ENCODE results near the gene AICDA. TPM values are rescaled to one million over a fixed set of nuclear protein-coding genes. Genes with fewer than 3 reads are reported as not detected.

Gene AICDA
- total and polyA plus RNA-seq, 10 of the 15 experiments (the other 5 are each of a cell fraction or from before 2014, with no cell fraction given), result 9.4 to 24.9 (median 16.6) TPM

DNA sequence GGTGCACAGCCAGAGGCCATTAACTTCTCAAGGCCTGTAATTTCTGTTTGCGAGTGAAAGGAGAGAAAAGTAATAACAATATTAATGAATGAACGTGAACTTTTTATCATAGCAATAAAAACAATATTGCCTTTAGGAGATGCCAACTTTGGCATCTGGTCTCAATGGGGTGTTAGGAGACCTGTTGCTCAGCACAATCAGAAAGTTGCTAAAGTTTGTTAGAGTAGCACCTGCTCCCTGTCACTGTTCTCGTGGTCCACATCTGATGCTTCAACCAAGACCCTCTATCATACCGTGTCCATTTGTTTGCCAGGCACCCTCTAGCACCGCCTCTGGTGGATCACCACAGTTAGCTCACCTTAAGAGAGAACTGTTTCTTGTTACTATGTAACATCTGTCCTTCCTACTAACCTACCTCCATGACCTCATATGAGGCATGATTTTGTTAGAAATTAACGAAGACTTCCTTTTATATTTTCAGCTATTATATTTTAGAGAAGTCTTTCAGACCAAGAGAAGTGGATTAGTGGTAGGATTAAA, 59.5 kb downstream of the AICDA start (continued):
- TF ChIP-seq, protein P1, sequence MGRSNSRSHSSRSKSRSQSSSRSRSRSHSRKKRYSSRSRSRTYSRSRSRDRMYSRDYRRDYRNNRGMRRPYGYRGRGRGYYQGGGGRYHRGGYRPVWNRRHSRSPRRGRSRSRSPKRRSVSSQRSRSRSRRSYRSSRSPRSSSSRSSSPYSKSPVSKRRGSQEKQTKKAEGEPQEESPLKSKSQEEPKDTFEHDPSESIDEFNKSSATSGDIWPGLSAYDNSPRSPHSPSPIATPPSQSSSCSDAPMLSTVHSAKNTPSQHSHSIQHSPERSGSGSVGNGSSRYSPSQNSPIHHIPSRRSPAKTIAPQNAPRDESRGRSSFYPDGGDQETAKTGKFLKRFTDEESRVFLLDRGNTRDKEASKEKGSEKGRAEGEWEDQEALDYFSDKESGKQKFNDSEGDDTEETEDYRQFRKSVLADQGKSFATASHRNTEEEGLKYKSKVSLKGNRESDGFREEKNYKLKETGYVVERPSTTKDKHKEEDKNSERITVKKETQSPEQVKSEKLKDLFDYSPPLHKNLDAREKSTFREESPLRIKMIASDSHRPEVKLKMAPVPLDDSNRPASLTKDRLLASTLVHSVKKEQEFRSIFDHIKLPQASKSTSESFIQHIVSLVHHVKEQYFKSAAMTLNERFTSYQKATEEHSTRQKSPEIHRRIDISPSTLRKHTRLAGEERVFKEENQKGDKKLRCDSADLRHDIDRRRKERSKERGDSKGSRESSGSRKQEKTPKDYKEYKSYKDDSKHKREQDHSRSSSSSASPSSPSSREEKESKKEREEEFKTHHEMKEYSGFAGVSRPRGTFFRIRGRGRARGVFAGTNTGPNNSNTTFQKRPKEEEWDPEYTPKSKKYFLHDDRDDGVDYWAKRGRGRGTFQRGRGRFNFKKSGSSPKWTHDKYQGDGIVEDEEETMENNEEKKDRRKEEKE (IDR thresholded peaks at IDR 0.05), result no peak
- no peak for TF ChIP-seq NR2C1 (IDR thresholded peaks at IDR 0.05)
- TF ChIP-seq, protein P2, sequence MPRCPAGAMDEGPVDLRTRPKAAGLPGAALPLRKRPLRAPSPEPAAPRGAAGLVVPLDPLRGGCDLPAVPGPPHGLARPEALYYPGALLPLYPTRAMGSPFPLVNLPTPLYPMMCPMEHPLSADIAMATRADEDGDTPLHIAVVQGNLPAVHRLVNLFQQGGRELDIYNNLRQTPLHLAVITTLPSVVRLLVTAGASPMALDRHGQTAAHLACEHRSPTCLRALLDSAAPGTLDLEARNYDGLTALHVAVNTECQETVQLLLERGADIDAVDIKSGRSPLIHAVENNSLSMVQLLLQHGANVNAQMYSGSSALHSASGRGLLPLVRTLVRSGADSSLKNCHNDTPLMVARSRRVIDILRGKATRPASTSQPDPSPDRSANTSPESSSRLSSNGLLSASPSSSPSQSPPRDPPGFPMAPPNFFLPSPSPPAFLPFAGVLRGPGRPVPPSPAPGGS (IDR thresholded peaks at IDR 0.05; ENCODE audit: borderline replicate concordance, insufficient read depth, low read depth, low read length, poor library complexity, severe bottlenecking), result no peak
- no peak for TF ChIP-seq HDAC2 (IDR thresholded peaks at IDR 0.05)
- TF ChIP-seq SMAD1 (IDR thresholded peaks at IDR 0.05; ENCODE audit: low read depth, partially characterized antibody), result no peak
- TF ChIP-seq DPF2 (IDR thresholded peaks at IDR 0.05), result no peak

Small RNAs within 50 kb of the gene (small RNA-seq; reads per million reads assigned to genes)
- not detected for gene RF00019
- not detected for gene RF00564

Other genes with a start within 250 kb of the AICDA start
- gene CLEC6A, start 156.9 kb downstream of the AICDA start, total RNA-seq (2014; rRNA removed), result not detected in 2 replicates
- gene CLEC6A, start 156.9 kb downstream of the AICDA start, total RNA-seq (2014; rRNA removed; fragmentation: Illumina TruSeq; extraction: Trizol), result not detected in 2 replicates
- not detected in 2 replicates for gene CLEC6A, start 156.9 kb downstream of the AICDA start, total RNA-seq (2021)
- gene CLEC6A, start 156.9 kb downstream of the AICDA start, polyA plus RNA-seq (2011; rRNA removed), result not detected in 2 replicates
- gene CLEC6A, start 156.9 kb downstream of the AICDA start, polyA plus RNA-seq (2014; fragmentation: Illumina TruSeq; extraction: Trizol), result not detected in 2 replicates
- gene CLEC6A, start 156.9 kb downstream of the AICDA start, polyA plus RNA-seq (2014; fragmentation: Nextera tagmentation; extraction: Ambion mirVana), result not detected
- not detected in 2 replicates for gene CLEC6A, start 156.9 kb downstream of the AICDA start, polyA plus RNA-seq (2014; rRNA removed)
- gene CLEC6A, start 156.9 kb downstream of the AICDA start, polyA plus RNA-seq (2016; fragmentation: Nextera tagmentation; extraction: Ambion mirVana), result not detected
- not detected in 2 replicates for gene CLEC4D, start 99.4 kb downstream of the AICDA start, total RNA-seq (2014; rRNA removed)
- gene CLEC4D, start 99.4 kb downstream of the AICDA start, total RNA-seq (2014; rRNA removed; fragmentation: Illumina TruSeq; extraction: Trizol), result not detected in 2 replicates
- gene CLEC4D, start 99.4 kb downstream of the AICDA start, total RNA-seq (2021), result not detected in 2 replicates
- gene CLEC4D, start 99.4 kb downstream of the AICDA start, polyA plus RNA-seq (2011; rRNA removed), result not detected in 2 replicates
- gene CLEC4D, start 99.4 kb downstream of the AICDA start, polyA plus RNA-seq (2014; fragmentation: Illumina TruSeq; extraction: Trizol), result not detected in 2 replicates
- gene CLEC4D, start 99.4 kb downstream of the AICDA start, polyA plus RNA-seq (2014; fragmentation: Nextera tagmentation; extraction: Ambion mirVana), result not detected
- gene CLEC4D, start 99.4 kb downstream of the AICDA start, polyA plus RNA-seq (2014; rRNA removed), result not detected in 2 replicates
- not detected for gene CLEC4D, start 99.4 kb downstream of the AICDA start, polyA plus RNA-seq (2016; fragmentation: Nextera tagmentation; extraction: Ambion mirVana)
- gene CLEC4E, start 72.0 kb downstream of the AICDA start, total RNA-seq (2014; rRNA removed), result not detected in 2 replicates
- not detected in 2 replicates for gene CLEC4E, start 72.0 kb downstream of the AICDA start, total RNA-seq (2014; rRNA removed; fragmentation: Illumina TruSeq; extraction: Trizol)
- gene CLEC4E, start 72.0 kb downstream of the AICDA start, total RNA-seq (2021), result not detected in 2 replicates
- not detected in 2 replicates for gene CLEC4E, start 72.0 kb downstream of the AICDA start, polyA plus RNA-seq (2011; rRNA removed)
- gene CLEC4E, start 72.0 kb downstream of the AICDA start, polyA plus RNA-seq (2014; fragmentation: Illumina TruSeq; extraction: Trizol), result not detected in 2 replicates
- gene CLEC4E, start 72.0 kb downstream of the AICDA start, polyA plus RNA-seq (2014; fragmentation: Nextera tagmentation; extraction: Ambion mirVana), result not detected
- gene CLEC4E, start 72.0 kb downstream of the AICDA start, polyA plus RNA-seq (2014; rRNA removed), result not detected in 2 replicates
- not detected for gene CLEC4E, start 72.0 kb downstream of the AICDA start, polyA plus RNA-seq (2016; fragmentation: Nextera tagmentation; extraction: Ambion mirVana)
- gene MFAP5, start 50.0 kb upstream of the AICDA start, total RNA-seq (2014; rRNA removed), result 0.06 TPM in 1 of 2 replicates, not detected in the other
- not detected in 2 replicates for gene MFAP5, start 50.0 kb upstream of the AICDA start, total RNA-seq (2014; rRNA removed; fragmentation: Illumina TruSeq; extraction: Trizol)
- gene MFAP5, start 50.0 kb upstream of the AICDA start, total RNA-seq (2021), result not detected in 2 replicates
- 0.10 and 0.14 TPM in 2 replicates for gene MFAP5, start 50.0 kb upstream of the AICDA start, polyA plus RNA-seq (2011; rRNA removed)
- gene MFAP5, start 50.0 kb upstream of the AICDA start, polyA plus RNA-seq (2014; fragmentation: Illumina TruSeq; extraction: Trizol), result not detected in 2 replicates
- not detected for gene MFAP5, start 50.0 kb upstream of the AICDA start, polyA plus RNA-seq (2014; fragmentation: Nextera tagmentation; extraction: Ambion mirVana)
- not detected in 2 replicates for gene MFAP5, start 50.0 kb upstream of the AICDA start, polyA plus RNA-seq (2014; rRNA removed)
- under 1 TPM in 1 of 2 experiments, not detected in 1; 0.12 TPM for gene MFAP5, start 50.0 kb upstream of the AICDA start, polyA plus RNA-seq (2016; fragmentation: Nextera tagmentation; extraction: Ambion mirVana)
- gene RIMKLB, start 85.1 kb upstream of the AICDA start, total RNA-seq (2014; rRNA removed), result 0.28 and 2.3 TPM in 2 replicates
- 0.40 and 0.64 TPM in 2 replicates for gene RIMKLB, start 85.1 kb upstream of the AICDA start, total RNA-seq (2014; rRNA removed; fragmentation: Illumina TruSeq; extraction: Trizol)
- gene RIMKLB, start 85.1 kb upstream of the AICDA start, total RNA-seq (2021), result 0.49 and 0.77 TPM in 2 replicates
- 0.53 and 0.61 TPM in 2 replicates for gene RIMKLB, start 85.1 kb upstream of the AICDA start, polyA plus RNA-seq (2011; rRNA removed)
- gene RIMKLB, start 85.1 kb upstream of the AICDA start, polyA plus RNA-seq (2014; fragmentation: Illumina TruSeq; extraction: Trizol), result 0.59 and 0.70 TPM in 2 replicates
- gene RIMKLB, start 85.1 kb upstream of the AICDA start, polyA plus RNA-seq (2014; fragmentation: Nextera tagmentation; extraction: Ambion mirVana), result under 1 TPM; 0.15 to 0.21 TPM
- 0.83 and 0.86 TPM in 2 replicates for gene RIMKLB, start 85.1 kb upstream of the AICDA start, polyA plus RNA-seq (2014; rRNA removed)
- under 1 TPM; 0.44 to 0.59 TPM for gene RIMKLB, start 85.1 kb upstream of the AICDA start, polyA plus RNA-seq (2016; fragmentation: Nextera tagmentation; extraction: Ambion mirVana)
- not detected in 2 replicates for gene A2ML1, start 209.8 kb upstream of the AICDA start, total RNA-seq (2014; rRNA removed)
- gene A2ML1, start 209.8 kb upstream of the AICDA start, total RNA-seq (2014; rRNA removed; fragmentation: Illumina TruSeq; extraction: Trizol), result not detected in 2 replicates
- not detected in 2 replicates for gene A2ML1, start 209.8 kb upstream of the AICDA start, total RNA-seq (2021)
- gene A2ML1, start 209.8 kb upstream of the AICDA start, polyA plus RNA-seq (2011; rRNA removed), result not detected in 2 replicates
- not detected in 2 replicates for gene A2ML1, start 209.8 kb upstream of the AICDA start, polyA plus RNA-seq (2014; fragmentation: Illumina TruSeq; extraction: Trizol)
- gene A2ML1, start 209.8 kb upstream of the AICDA start, polyA plus RNA-seq (2014; fragmentation: Nextera tagmentation; extraction: Ambion mirVana), result not detected
- gene A2ML1, start 209.8 kb upstream of the AICDA start, polyA plus RNA-seq (2014; rRNA removed), result not detected in 2 replicates
- not detected for gene A2ML1, start 209.8 kb upstream of the AICDA start, polyA plus RNA-seq (2016; fragmentation: Nextera tagmentation; extraction: Ambion mirVana)

Measured in GM12878 (cell line).